ENCODE results near the gene UTF1.

UTF1 gene

GRCh38 chr10:133209117-133209516, 20.9 kb upstream of the UTF1 start:
- no peak for DNase-seq (ENCODE audit: low read depth in 2 of 2)
- no peak for TF ChIP-seq CTCF (IDR thresholded peaks at IDR 0.05; ENCODE audit: low read depth, low read length)
- no peak overlapping the region for H3K4me3 ChIP-seq (replicated peaks in 1 of 2; ENCODE audit: low read depth in 2 of 2, low read length in 2 of 2)

DNA sequence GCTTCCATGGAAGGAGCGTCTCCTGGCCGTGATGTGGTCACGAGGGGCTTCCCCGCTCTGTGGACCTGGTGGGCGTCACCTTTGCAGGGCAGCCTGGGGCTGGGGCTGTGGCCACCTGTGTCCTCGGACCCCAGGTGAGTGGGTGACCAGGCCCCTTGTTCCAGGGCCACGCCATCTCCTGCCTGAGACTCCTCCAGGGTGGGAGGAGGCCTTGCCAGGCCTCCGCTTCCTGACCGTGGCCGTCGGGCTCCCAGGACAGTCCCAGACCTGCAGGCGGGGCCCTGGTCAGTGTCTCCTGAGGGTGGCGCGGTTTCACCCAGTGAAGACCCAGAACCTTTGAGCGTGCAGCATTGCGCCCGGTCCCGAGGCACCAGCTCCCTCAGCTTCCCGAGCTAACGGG, 20.4 kb upstream of the UTF1 start:
- DNase-seq (ENCODE audit: low read depth in 2 of 2) = no peak
- no peak overlapping the region for H3K4me3 ChIP-seq (replicated peaks in 1 of 2; ENCODE audit: low read depth in 2 of 2, low read length in 2 of 2)
- TF ChIP-seq CTCF (IDR thresholded peaks at IDR 0.05; ENCODE audit: low read depth, low read length) = no peak

GRCh38 chr10:133210398-133211140, 19.4 kb upstream of the UTF1 start:
- DNase-seq (ENCODE audit: low read depth in 2 of 2) = no peak
- no peak overlapping the region for H3K4me3 ChIP-seq (replicated peaks in 1 of 2; ENCODE audit: low read depth in 2 of 2, low read length in 2 of 2)
- no peak for TF ChIP-seq CTCF (IDR thresholded peaks at IDR 0.05; ENCODE audit: low read depth, low read length)

DNA sequence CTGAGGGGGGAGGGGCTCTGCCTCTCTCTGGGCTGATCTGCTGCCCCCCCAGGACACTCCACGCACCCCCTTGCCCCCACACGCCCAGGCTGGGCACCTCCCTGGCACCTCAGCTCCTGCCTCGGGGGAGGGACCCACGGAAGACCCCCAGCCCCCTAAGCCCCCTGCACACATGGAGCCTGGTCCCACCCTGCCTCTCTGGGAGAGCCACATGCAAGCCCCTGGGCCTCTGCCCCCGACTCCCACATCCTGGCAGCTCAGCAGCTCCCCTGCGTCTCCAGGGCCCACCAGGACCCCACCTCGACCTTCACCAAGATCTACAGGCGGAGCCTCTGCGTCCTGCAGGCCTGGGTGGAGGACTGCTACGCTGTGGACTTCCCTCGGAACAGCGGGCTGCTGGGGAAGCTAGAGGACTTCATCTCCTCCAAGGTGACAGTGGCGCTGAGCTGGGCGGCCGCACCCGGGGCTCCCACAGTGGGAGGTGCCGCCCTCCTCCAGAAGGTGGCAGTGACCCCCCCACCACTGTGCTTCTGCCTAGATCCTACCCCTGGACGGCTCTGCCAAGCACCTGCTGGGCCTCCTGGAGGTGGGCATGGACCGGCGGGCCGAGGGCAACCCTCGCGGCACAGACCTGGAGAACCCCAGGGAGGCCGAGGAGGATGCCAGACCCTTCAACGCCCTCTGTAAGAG, 18.7 kb upstream of the UTF1 start:
- DNase-seq (ENCODE audit: low read depth in 2 of 2) = no peak
- H3K4me3 ChIP-seq (replicated peaks in 1 of 2; ENCODE audit: low read depth in 2 of 2, low read length in 2 of 2) = no peak overlapping the region
- no peak for TF ChIP-seq CTCF (IDR thresholded peaks at IDR 0.05; ENCODE audit: low read depth, low read length)

DNA sequence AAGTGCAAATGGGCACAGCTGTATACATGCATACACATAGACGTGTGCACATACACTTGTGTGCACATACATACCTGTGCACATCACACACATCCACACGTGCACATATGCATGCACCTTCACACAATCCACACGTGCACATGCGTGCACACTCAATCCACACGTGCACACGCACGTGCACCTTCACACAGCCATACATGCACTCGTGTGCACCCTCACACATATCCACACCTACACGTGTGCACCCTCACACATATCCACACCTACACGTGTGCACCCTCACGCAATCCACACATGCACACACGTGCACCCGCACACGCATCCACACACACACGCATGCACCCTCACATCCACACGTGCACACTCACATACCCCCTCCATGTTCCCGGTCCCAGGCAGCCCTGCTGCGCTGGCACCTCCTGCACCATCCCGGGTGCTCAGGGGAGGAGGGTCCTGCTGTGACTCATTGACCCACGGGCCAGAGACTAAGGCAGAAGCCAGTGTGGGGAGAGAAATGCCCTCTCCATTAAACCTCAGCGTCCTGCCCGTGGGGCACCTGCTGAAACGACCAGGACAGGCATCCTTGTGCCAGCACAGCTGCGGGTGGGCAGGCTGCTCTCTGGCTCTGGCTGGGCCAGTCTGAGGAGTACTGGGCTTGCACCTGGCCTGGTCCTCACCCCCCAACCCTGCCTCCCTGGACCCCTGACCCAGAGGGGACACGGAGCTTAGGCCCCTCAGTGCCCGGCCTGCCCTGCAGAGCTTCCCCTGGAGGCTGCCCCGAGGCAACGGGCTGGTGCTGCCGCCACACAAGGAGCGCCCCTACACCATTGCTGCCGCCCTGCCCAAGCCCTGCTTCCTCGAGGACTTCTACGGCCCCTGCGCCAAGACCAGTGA, 17.8 kb upstream of the UTF1 start:
- DNase-seq (ENCODE audit: low read depth in 2 of 2) = no peak
- TF ChIP-seq CTCF (IDR thresholded peaks at IDR 0.05; ENCODE audit: low read depth, low read length) = no peak
- no peak overlapping the region for H3K4me3 ChIP-seq (replicated peaks in 1 of 2; ENCODE audit: low read depth in 2 of 2, low read length in 2 of 2)

DNA sequence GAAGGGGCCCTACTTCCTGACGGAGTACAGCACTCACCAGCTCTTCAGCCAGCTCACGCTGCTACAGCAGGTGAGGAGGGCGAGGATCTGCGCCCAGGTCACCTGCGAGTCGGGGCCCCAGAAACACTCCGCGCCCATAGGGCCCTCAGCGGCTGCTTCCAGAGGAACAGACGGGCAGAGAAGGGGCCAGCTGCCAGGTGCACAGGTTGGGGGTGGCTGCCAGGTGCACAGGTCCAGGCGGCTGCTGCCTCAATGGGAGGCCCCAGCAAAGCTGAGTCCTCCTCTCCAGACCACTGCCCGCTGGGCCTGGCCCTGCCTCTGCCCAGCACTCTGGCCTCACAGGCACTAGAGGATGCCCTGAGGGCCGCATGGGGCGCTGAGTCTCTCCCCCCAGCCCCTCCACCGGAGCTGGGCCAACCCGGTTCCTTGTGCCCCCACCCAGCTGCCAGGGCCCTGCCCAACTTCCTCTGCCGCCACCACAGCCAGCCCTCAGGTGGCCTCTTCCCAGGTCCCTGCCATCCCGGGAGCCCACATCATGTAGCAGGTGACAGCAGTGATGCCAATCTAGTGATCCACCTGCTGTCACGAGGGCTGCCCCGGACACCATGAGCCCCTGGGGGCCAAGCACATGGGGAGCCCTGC, 17.0 kb upstream of the UTF1 start:
- TF ChIP-seq CTCF (IDR thresholded peaks at IDR 0.05; ENCODE audit: low read depth, low read length) = no peak
- H3K4me3 ChIP-seq (replicated peaks in 1 of 2; ENCODE audit: low read depth in 2 of 2, low read length in 2 of 2) = no peak overlapping the region
- no peak for DNase-seq (ENCODE audit: low read depth in 2 of 2)
